ENCODE results near the gene STOX1. TPM values are rescaled to one million over a fixed set of nuclear protein-coding genes. Genes with fewer than 3 reads are reported as not detected.

STOX1 gene
- total and polyA plus RNA-seq, 2 of the 13 experiments (the other 11 are each of a cell fraction or from before 2014, with no cell fraction given), result 2.5 to 6.0 TPM

DNA sequence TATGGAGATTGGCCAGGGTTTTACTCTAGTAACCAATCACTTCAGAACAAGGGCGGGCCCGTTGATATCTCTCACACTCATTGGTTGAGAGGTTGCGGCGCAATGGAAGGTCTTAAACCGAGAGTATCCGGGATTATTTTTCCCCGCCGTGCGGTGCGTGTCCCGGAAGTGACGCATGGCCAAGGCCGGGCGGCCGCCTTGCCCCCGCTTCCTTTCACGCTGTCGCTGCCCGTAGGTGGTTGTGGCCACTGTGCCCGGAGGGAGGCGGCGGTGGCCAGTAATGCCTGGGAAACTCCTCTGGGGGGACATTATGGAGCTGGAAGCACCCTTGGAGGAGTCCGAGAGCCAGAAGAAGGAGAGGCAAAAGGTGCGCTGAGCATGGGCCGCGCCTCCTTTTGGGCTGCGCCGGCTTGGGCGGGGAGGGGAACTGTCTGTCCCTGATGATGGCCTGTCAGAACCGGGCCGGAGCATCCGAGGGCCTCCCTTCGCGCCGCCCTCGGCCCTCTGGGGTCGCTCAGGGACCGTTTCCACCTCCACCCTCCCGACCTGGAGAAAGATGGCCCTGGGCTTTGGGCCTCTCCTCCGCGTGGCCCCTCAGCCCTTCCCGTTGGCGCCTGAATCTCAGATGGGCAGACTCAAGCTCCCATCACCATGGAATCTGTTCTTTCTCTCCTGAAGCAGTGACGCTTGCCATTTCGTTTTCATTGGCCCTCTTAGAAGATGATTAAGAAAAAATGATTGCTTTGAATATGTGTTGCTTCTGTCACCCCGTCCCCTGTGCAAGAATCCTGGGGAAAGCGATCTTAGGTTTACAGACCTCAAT lies 74.0 kb downstream of the STOX1 start, which contains the start of gene DDX50 (continued):
- TF ChIP-seq, protein P1, sequence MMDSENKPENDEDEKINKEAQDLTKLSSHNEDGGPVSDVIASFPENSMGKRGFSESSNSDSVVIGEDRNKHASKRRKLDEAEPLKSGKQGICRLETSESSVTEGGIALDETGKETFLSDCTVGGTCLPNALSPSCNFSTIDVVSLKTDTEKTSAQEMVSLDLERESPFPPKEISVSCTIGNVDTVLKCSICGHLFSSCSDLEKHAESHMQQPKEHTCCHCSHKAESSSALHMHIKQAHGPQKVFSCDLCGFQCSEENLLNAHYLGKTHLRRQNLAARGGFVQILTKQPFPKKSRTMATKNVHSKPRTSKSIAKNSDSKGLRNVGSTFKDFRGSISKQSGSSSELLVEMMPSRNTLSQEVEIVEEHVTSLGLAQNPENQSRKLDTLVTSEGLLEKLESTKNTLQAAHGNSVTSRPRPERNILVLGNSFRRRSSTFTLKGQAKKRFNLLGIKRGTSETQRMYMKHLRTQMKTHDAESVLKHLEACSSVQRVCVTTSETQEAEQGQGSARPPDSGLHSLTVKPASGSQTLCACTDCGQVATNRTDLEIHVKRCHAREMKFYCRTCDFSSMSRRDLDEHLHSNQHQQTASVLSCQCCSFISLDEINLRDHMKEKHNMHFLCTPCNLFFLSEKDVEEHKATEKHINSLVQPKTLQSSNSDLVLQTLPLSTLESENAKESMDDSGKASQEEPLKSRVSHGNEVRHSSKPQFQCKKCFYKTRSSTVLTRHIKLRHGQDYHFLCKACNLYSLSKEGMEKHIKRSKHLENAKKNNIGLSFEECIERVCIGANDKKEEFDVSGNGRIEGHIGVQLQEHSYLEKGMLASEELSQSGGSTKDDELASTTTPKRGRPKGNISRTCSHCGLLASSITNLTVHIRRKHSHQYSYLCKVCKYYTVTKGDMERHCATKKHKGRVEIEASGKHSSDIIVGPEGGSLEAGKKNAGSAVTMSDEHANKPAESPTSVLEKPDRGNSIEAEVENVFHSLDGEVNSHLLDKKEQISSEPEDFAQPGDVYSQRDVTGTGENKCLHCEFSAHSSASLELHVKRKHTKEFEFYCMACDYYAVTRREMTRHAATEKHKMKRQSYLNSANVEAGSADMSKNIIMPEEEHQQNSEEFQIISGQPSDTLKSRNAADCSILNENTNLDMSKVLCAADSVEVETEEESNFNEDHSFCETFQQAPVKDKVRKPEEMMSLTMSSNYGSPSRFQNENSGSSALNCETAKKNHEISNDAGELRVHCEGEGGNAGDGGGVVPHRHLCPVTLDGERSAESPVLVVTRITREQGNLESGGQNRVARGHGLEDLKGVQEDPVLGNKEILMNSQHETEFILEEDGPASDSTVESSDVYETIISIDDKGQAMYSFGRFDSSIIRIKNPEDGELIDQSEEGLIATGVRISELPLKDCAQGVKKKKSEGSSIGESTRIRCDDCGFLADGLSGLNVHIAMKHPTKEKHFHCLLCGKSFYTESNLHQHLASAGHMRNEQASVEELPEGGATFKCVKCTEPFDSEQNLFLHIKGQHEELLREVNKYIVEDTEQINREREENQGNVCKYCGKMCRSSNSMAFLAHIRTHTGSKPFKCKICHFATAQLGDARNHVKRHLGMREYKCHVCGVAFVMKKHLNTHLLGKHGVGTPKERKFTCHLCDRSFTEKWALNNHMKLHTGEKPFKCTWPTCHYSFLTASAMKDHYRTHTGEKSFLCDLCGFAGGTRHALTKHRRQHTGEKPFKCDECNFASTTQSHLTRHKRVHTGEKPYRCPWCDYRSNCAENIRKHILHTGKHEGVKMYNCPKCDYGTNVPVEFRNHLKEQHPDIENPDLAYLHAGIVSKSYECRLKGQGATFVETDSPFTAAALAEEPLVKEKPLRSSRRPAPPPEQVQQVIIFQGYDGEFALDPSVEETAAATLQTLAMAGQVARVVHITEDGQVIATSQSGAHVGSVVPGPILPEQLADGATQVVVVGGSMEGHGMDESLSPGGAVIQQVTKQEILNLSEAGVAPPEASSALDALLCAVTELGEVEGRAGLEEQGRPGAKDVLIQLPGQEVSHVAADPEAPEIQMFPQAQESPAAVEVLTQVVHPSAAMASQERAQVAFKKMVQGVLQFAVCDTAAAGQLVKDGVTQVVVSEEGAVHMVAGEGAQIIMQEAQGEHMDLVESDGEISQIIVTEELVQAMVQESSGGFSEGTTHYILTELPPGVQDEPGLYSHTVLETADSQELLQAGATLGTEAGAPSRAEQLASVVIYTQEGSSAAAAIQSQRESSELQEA (CRISPR knock-in tag; IDR thresholded peaks at IDR 0.05; ENCODE audit: not compliant biosample characterization), result peak; percentile 38
- TF ChIP-seq ZNF331 (CRISPR knock-in tag; IDR thresholded peaks at IDR 0.05), result no peak; the same call in 1 of the 2 replicates
- no peak; the same call in 1 of the 2 replicates for TF ChIP-seq ZFP90 (CRISPR knock-in tag; IDR thresholded peaks at IDR 0.05; ENCODE audit: borderline replicate concordance)
- TF ChIP-seq ZNF12 (CRISPR knock-in tag; IDR thresholded peaks at IDR 0.05), result peak; percentile 16; the same call in 1 of the 2 replicates
- 0 out of 2 replicates have a peak, but pooled peaks have one; percentile 9 for TF ChIP-seq HNF4A (CRISPR knock-in tag; IDR thresholded peaks at IDR 0.05)
- no peak for TF ChIP-seq KAT7 (CRISPR knock-in tag; IDR thresholded peaks at IDR 0.05; ENCODE audit: borderline replicate concordance)
- TF ChIP-seq PAX8 (CRISPR knock-in tag; IDR thresholded peaks at IDR 0.05; ENCODE audit: borderline replicate concordance), result peak; percentile 90; the same call in 1 of the 2 replicates
- TF ChIP-seq TAF15 (IDR thresholded peaks at IDR 0.05; ENCODE audit: low read depth, low read length, poor library complexity, severe bottlenecking), result no peak
- no peak for TF ChIP-seq SOX6 (IDR thresholded peaks at IDR 0.05)
- TF ChIP-seq SOX6 (CRISPR knock-in tag; IDR thresholded peaks at IDR 0.05), result peak; percentile 7
- TF ChIP-seq CCDC6 (CRISPR knock-in tag; IDR thresholded peaks at IDR 0.05), result peak; percentile 14; the same call in 1 of the 2 replicates
